Activated CD4-positive, alpha-beta T cell treated with anti-CD3 and anti-CD28 coated beads, Interleukin-2, Interleukin-4, amounts not matched to agents 100 ng/mL and 50 ng/mL, durations not matched to agents 16 hours and 8 hours (primary cell): ENCODE data around the gene INPP5F.

ENCODE experiments used
- DNase-seq: peaks from one replicate; pipeline ENCODE4 v3.0.0-alpha.2; 2020; ENCODE audit warnings: low spot score

The INPP5F gene

DNA sequence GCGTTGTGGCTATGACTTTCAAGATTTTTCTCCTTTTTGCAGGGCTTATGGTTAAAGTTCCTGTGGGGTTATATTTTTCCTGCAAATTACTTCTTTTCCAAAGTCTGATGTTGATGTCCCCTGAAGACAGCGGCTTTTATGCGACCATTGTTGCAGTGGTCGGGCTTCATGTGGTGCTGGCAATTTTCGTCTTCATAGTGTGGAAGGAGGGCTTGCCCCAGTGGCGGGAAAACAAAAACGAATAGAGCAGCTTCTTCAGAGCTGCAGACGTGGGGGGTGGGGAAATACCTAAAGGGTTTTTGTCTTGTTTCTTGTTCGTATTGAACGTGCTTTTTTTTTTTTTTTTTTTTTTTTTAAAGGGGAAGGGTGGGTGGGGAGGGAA lies 93.0 kb downstream of the INPP5F start:
- DNase-seq = no peak

DNA sequence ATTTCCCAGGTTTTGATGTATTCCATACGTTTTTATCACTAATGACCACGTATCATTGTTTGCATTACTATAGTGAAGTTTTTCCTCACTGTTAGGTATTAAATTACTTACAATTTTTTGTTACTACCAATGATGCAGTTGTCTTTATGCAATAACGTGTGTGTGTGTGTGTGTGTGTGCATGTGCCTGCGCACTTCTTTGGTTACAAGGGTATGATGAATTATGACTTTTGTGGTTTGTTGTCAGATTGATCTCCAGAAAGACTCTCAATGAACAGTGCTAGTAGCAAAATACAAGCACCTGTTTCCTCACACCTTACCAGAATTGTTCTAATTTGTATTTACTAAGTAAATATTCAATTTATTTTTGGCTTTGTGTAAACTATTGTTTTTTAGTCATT lies 95.3 kb downstream of the INPP5F start:
- DNase-seq = no peak

DNA sequence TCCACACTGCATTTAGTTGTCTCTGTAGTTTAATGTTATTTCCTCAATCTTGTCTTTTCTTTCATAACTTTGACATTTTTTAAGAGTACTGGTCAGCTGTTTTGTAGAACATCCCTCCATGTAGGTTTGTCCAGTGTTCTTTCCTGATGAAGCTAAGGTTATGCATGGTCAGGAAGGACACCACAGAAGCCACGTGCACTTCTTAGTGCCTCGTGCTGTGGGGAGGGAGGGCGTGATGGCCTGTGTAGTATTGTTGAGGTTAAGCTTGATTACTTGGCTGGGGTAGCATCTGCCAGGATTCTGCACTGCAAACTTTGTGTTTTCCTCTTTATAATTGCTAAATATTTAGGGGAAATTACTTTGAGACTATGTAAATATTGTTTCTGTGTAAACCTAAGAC lies 98.4 kb downstream of the INPP5F start:
- DNase-seq = no peak

DNA sequence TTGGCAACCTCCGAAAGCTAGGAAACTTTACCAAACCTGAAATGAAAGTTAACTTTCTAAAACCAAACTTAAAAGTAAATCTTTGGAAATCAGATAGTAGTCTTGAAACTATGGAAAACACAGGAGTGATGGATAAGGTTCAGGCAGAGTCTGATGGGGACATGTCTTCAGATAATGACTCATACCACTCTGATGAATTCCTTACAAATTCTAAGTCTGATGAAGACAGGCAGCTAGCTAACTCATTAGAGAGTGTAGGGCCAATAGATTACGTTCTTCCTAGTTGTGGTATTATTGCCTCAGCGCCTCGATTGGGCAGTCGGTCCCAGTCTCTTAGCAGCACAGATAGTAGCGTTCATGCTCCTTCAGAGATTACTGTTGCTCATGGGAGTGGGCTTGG lies 100.9 kb downstream of the INPP5F start:
- no peak for DNase-seq

DNA sequence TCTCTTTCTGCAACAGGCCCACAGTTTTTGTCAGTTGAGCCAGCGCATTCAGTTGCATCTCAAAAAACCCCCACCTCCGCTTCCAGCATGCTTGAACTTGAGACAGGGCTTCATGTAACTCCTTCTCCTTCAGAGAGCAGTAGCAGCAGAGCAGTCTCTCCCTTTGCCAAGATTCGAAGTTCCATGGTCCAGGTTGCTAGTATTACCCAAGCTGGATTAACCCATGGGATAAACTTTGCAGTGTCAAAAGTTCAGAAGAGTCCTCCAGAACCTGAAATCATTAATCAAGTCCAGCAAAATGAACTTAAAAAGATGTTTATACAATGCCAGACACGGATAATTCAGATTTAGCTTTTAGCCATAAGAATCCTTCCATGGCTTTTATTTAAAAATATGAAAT lies 101.6 kb downstream of the INPP5F start:
- no peak for DNase-seq

DNA sequence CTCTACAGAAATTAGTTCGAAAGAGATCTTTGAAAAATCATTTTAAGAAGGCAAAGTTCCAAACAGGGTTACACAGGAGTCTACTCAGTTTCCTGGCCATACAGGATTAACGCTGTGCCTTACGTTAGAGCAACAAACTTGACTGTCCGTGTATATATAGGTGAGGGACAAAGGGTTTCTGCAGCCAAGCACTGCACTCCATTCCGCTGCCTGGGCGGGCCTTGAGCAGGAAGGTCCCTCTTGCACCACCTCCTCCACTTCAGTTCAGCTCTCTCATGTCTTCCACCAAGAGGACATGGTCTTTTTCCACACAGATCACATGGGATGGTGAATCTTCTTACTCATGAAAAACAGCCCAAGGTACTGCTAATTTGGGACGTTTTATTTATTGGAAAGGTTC lies 103.6 kb downstream of the INPP5F start:
- no peak for DNase-seq

DNA sequence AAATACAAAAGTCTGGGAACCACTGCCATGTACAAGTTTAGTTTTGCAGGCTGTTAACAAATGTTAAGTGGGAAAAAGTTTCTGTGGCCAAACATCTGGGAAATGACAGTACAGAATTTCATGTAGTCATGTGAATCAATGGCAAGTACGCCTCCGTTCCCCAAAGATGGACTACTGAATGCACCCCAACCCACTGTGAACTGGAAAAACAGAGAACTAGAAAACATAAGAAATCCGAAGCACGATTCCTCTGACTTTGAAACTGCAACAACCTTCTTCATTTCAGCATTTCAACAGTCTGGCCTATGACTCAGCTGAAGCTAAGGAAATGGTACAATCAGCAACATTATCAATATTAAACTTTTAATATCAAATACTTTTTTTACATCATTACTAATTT lies 105.0 kb downstream of the INPP5F start:
- no peak for DNase-seq

DNA sequence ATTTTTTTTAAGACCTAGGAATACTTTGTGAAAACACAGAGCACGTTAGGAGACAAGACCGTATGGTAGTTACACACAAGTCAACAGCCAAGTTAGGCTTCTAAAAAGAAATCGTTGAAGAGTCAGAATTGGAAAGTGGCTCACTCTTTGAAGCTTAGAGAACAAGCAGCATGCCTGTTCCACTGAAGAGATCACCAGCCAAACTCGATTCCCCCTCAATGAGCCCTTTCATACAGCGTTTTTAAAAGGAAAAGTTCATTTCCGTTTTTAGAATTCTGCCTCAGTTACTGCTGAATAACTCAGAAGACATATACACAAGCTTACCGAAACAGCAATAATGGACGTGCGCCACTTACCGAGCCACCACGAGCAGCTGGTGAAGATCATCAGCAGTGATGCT lies 105.8 kb downstream of the INPP5F start:
- DNase-seq = no peak

DNA sequence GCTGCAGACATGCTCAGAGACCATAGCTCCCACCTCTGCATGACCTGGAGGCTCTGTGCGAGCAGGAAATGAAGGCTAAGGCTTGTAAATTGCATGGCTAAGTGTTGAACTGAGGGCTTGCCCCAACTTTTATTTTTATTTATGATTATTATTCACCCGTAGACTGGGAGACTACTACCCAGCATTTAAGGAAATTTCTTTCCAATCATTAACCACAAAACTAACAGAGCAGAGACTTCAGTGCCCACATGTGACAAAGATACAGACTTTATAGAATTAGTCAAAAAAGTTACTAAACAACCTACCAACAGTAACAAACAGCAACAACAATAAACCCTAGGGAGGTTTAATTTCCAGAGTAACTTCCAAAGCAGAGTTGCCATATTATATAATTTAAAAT lies 107.1 kb downstream of the INPP5F start:
- no peak for DNase-seq

DNA sequence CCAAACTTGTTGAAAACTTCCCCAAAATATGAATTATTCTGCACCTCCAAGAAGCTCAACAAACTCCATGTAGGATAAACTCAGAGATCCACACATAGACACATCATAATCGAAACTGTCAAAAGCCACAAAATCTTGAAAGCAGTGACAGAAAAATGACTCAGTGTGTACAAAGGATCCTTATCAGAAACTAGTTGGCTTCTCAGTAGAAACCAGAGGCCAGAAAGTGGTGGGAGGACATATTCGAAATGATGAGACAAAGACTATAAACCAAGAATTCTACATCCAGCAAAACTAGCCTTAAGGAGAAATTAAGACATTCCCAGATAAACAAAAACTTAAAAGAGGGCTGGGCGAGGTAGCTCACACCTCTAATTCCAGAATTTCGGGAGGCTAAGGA lies 108.3 kb downstream of the INPP5F start:
- peak; percentile 77 for DNase-seq

DNA sequence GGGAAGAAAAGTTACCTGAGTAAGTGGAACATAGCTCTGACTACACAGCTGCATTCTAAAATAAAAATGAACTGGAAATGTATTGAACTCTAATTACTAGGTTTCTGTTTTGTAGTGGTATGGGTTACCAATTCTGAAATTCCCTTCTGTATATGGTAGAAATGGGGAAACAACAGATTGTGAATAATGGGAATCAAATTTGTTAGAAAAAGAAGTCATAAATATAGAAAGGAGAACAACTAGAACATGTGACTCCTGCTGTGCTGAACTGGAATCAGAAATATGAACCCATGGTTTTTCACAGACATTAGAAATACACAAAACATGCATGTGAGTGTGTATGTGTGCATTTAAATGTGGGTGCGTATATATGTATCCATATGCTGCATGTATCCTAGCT lies 119.8 kb downstream of the INPP5F start:
- no peak for DNase-seq

DNA sequence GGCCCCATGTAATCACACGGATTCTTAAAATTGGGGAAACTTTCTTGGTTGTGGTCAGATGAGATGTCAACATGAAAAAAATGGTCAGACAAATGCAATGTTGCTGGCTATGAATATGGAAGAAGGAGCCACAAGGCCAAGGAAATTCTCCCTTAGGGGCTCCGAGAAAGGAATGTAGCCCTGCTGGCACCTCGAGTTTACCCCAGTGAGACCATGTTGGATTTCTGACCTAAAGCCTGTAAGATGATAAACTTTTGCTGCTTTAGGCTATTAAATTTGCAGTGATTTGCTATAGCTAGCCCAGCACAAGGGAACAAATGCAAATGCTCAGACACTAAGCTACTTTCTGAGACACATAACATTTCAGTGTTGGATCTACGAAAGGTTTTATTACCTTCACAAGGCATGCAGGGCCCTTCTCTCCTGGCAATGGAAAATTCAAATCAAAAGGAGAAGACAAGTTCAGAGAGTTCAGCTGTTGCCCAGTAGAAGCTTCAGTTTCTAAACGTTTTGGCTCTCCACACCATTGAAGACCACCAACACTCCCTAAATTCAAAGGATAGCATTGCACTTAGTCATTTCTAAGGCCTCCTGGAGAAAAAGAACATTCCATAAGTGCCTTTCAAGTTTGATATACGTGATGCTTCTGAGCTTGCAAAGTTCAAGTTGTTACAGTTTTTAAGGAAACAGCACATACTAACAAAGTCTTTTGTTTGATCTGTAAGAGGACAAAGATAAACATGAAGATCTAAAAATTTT lies 123.4 kb downstream of the INPP5F start:
- DNase-seq = no peak

DNA sequence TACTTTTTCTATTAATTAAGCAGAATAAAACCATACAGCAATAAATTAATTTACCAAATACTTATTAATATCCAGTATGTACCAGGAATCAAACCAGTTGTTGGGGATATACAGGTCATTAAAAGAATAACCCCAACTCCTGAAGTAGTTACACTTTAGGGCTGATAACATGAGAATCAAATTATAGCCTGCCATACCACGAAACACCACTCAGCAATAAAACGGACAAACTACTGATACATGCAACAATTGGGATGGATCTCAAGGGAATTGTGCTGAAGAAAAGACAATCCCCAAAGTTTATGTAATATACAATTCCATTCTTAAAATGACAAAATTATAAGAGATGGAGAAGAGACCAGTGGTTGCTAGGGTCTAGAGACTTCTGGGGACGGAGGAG lies 124.1 kb downstream of the INPP5F start:
- DNase-seq = no peak

DNA sequence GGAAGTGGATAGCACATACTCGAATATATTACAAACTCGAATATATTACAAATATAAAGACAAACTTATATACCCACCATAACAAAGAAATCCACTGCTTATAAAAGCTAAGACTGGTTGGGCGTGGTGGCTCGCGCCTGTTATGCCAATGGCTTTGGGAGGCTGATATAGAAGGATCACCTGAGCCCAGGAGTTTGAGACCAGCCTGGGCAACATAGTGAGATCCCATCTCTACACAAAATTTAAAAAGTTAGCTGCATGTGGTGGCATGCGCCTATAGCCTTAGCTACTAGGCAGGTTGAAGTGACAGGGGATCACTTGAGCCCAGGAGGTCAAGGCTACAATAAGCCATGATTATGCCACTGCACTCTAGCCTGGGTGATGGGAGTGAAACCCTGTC lies 126.4 kb downstream of the INPP5F start:
- DNase-seq = no peak

DNA sequence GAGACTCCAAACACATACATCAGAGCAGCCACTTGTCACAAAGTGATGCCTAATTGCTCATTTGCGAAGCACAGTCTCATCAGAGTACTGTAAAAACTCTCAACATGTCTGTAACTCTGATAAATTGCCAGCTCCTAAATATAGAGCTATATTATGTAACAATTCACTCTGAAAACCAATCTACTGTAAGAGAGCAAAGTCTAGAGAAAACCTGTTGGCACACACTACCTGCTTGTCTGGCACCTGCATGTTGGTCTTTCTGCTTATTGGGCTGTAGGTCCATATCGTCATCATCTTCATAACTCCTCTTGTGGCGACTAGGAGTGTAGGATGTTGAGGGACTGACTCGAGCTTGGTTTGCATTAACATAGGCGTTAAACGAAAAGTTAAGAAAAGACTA lies 127.0 kb downstream of the INPP5F start:
- no peak for DNase-seq

DNA sequence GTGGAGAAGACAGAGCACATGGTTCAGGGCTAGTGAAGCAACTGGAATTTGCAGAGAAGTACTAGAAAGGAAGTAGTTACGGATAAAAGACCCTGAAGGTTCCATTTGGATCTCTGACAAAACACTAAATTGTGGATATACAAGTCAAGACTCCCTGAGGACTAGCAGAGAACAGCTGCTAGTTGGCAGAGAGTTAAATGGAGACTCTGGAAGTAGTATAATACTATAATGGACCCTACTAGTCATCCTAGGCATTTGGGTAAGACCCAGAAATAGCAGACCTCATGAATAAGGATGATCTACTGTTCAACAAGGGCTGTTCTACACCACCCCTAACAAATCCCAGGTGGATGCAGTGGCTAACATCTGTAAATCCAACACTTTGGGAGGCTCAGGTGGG lies 127.7 kb downstream of the INPP5F start:
- DNase-seq = no peak

DNA sequence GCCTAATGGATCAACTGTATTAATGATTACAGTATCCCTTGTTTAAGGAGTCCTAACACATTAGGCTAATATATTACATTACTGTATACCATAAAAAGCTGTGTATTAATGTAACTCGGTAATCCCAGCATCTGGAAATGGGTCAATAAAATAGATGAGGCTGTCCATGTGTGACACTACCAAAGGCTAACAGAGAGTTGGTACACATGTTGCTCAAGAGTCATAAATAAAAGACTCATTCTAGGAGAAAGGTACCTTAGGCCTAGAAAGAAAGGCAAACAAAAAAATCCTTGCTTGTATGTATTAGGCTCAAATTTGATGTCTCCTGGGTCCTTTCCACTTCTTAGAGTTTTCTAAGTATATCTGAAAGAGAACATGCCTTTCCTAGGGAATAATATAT lies 132.2 kb downstream of the INPP5F start:
- no peak for DNase-seq

DNA sequence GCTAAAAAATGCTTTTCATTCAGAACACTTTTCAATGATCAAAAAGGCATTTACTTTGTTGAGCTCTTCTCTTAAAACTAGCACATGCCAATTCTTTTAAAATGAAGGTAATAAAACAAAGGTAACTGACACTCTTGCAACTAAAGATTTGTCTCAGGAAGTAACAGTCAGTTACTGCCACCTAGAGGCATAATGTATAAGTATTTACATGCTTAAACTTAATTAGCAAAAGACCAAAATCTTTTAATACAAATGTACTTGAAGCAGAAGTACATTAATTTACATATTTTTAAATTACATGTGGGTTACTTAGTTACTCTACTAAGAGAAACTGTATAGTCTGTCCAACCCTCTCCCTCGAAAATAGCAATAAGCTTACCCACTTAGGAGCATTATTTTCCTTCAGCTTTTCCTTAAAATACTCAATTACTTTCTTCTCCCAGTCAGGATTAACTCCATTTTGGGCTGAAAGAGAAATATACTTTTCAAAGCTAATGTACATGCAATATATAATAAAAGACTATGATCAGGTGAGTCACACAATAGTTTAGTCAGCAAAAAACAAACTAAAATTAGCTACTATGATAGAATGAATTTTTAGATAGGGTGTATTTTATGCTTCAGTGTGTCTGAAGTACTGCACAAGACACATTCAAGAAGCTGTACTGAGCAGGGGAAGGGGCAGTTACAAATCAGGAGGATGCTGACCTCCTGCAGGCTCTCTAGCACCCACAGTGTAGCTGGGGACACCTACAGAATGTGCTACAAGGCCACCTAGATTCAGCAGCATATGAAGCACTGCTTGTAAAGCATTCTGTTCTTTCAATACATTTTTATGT lies 133.8 kb downstream of the INPP5F start:
- DNase-seq = peak; percentile 32

DNA sequence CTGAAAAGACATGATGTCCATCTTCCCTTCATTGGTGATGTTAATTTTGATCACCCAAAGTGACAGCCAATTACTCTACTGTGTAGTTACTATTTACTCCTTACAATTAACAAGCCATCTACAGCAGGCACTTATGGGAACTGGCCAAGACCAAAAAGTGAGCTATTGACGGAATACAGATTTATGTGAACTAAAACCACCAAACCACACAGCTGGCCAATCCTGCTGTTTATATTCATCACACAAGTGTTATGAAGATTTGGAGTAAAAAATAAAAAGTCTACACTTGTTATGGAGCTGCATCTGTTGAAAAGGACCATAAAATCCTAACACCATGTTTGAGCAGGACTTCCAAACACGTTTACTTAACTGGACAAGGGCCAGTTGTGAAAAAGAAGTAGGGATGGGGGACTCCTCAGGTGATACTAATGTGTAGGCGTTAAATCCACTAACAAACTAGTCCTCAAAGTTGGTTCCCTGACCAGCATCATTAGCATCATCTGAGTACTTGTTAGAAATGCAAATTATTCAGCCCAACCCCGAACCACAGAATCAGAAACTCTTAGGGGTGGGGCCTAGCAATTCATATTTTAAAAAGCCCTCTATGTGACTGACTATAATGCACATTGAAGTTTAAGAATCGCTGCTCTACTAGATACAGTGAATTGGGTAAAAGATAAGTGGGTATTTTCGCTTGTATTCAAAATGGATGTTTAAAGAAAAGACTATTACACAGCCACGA lies 135.2 kb downstream of the INPP5F start:
- no peak for DNase-seq

DNA sequence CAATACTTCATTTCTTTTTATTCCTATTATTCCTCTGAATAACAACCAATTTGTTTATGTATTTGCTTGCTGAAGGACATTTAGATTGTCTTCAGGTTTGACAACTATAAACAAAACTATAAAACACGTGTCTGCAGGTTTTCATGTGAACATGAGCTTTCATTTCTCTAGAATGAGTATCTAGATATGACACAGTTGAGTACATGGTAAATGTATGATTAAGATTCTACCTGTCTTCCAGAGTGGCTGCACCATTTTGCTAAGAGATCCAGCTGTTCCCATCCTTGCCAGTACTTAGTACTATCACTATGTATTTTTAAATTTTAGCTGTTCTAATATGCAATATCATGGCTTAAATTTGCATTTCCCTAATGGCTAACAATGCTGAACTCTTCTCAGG lies 136.7 kb downstream of the INPP5F start:
- DNase-seq = peak; percentile 40

DNA sequence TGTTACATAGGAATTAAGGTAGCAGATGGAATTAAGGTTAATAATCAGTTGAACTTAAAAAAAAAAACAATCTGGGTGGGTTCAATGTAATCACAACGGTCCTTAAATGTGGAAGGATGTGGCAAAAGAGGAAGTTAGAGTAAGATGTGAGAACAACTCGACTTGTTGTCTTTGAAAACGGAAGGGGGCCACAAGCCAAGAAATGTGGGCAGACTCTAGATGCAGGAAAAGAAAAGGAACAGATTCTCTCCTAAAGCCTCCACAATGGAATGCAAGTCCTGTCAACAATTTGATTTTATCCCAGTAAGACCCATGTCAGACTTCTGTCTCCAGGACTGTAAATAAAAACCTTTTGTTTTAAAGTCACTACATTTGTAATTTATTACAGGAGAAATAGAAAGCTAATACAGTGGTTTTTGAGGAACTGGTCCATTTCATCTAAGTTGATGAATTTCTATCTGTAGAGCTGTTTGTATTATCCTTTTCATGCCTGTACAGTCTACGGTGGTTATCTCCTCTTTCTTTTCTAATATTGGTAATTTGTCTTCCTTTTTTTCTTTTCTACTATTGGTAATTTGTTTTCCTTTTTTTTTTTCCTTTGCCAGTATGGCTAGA lies 138.2 kb downstream of the INPP5F start:
- no peak for DNase-seq

DNA sequence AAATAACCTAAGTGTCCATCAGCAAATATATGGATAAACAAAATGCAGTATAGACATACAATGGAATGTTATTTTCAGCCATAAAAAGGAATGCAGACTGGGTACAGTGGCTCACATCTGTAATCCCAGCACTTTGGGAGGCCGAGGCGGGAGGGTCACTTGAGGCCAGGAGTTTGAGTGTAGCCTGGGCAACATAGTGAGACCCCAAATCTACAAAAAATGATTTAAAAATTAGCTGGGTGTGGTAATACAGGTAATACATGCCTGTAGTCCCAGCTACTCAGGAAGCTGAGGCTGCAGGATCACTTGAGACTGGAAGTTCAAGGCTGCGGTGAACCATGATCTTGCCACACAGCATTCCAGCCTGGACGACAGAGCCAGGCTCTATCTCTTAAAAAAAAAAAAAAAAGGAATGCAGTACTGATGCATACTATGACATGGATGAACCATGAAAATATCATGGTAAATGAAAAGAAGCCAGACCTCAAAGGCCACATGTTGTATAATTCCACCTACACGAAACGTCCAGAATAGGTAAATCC lies 139.9 kb downstream of the INPP5F start:
- DNase-seq = no peak
